ENCODE results near the gene DPP6.

DPP6 gene

GRCh38 chr7:154493594-154493993, 441.4 kb downstream of the DPP6 start:
- no peak for DNase-seq (ENCODE audit: extremely low read depth, insufficient read length)
- TF ChIP-seq CTCF (IDR thresholded peaks at IDR 0.05; ENCODE audit: insufficient read depth, low read length, poor library complexity, severe bottlenecking) = no peak
- H3K36me3 ChIP-seq (ENCODE audit: control insufficient read depth, insufficient read depth, low read length) = no peaks in the 10 kb centered on the region

GRCh38 chr7:154497751-154498150, 445.6 kb downstream of the DPP6 start:
- DNase-seq (ENCODE audit: extremely low read depth, insufficient read length) = no peak
- no peaks in the 10 kb centered on the region for H3K27me3 ChIP-seq (replicated peaks; ENCODE audit: control insufficient read depth, insufficient read depth, low read length)
- TF ChIP-seq CTCF (IDR thresholded peaks at IDR 0.05; ENCODE audit: insufficient read depth, low read length, poor library complexity, severe bottlenecking) = no peak
- no peaks in the 10 kb centered on the region for H3K36me3 ChIP-seq (ENCODE audit: control insufficient read depth, insufficient read depth, low read length)
- H3K4me3 ChIP-seq (replicated peaks; ENCODE audit: low read depth, low read length) = no peak overlapping the region

More at GRCh38 chr7:154493594-154493993, 441.4 kb downstream of the DPP6 start:
- no peak overlapping the region for H3K4me3 ChIP-seq (replicated peaks; ENCODE audit: low read depth, low read length)
- no peaks in the 10 kb centered on the region for H3K27me3 ChIP-seq (replicated peaks; ENCODE audit: control insufficient read depth, insufficient read depth, low read length)

GRCh38 chr7:154503962-154504550, 451.9 kb downstream of the DPP6 start:
- TF ChIP-seq CTCF (IDR thresholded peaks at IDR 0.05; ENCODE audit: insufficient read depth, low read length, poor library complexity, severe bottlenecking) = peak; percentile 39
- Histone ChIP-seq H3K27me3 (replicated peaks; ENCODE audit: control insufficient read depth, insufficient read depth, low read length) (no peaks in the 10 kb centered on the region), H3K36me3 (ENCODE audit: control insufficient read depth, insufficient read depth, low read length) (no peaks in the 10 kb centered on the region), H3K4me3 (replicated peaks; ENCODE audit: low read depth, low read length) (no peak overlapping the region)
- DNase-seq (ENCODE audit: extremely low read depth, insufficient read length) = peak; percentile 4

- no peak for TF ChIP-seq CTCF (IDR thresholded peaks at IDR 0.05; ENCODE audit: insufficient read depth, low read length, poor library complexity, severe bottlenecking)
- Histone ChIP-seq H3K4me3 (replicated peaks; ENCODE audit: low read depth, low read length) (no peak overlapping the region), H3K27me3 (replicated peaks; ENCODE audit: control insufficient read depth, insufficient read depth, low read length) (no peaks in the 10 kb centered on the region), H3K36me3 (ENCODE audit: control insufficient read depth, insufficient read depth, low read length) (no peaks in the 10 kb centered on the region)
- DNase-seq (ENCODE audit: extremely low read depth, insufficient read length) = no peak
Observed at GRCh38 chr7:154504918-154505317, 452.7 kb downstream of the DPP6 start.

- H3K4me3 ChIP-seq (replicated peaks; ENCODE audit: low read depth, low read length) = no peak overlapping the region
- no peak for DNase-seq (ENCODE audit: extremely low read depth, insufficient read length)
- H3K36me3 ChIP-seq (ENCODE audit: control insufficient read depth, insufficient read depth, low read length) = no peaks in the 10 kb centered on the region
- H3K27me3 ChIP-seq (replicated peaks; ENCODE audit: control insufficient read depth, insufficient read depth, low read length) = no peaks in the 10 kb centered on the region
- TF ChIP-seq CTCF (IDR thresholded peaks at IDR 0.05; ENCODE audit: insufficient read depth, low read length, poor library complexity, severe bottlenecking) = no peak
Observed at GRCh38 chr7:154505362-154505761, 453.2 kb downstream of the DPP6 start.

- Histone ChIP-seq H3K27me3 (replicated peaks; ENCODE audit: control insufficient read depth, insufficient read depth, low read length) (no peaks in the 10 kb centered on the region), H3K4me3 (replicated peaks; ENCODE audit: low read depth, low read length) (no peak overlapping the region), H3K36me3 (ENCODE audit: control insufficient read depth, insufficient read depth, low read length) (no peaks in the 10 kb centered on the region)
- DNase-seq (ENCODE audit: extremely low read depth, insufficient read length) = no peak
- no peak for TF ChIP-seq CTCF (IDR thresholded peaks at IDR 0.05; ENCODE audit: insufficient read depth, low read length, poor library complexity, severe bottlenecking)
Observed at GRCh38 chr7:154509192-154509591, 457.0 kb downstream of the DPP6 start.

All from GM06990 (cell line).